Adipose tissue (tissue), 3 donors: Measurements from ENCODE around the gene BDKRB2. TPM values are rescaled to one million over a fixed set of nuclear protein-coding genes. Genes with fewer than 3 reads are reported as not detected.

Experiments used
- H3K27ac ChIP-seq: one replicate; pipeline ENCODE4 v1.5.1; 2013; ENCODE audit warnings: low read depth, low read length
- WGBS, 3 donors: extraction: QIAGEN DNeasy Blood & Tissue Kit; methylation state at CpG; one replicate each; pipeline ENCODE4 v1.1.7; 2013; 5-methylcytosine and 5-hydroxymethylcytosine counted together
- polyA plus RNA-seq, 3 donors: library from polyadenylated mRNA; stranded (reverse); fragments of 200-250 nt; gene quantifications; one replicate each; pipeline ENCODE4 v1.2.3, GENCODE V29; 2013
- donor health status: healthy with polysubstance abuse.
- donor health status: Bipolar disorder and iron deficiency.
- donor health status: healthy.

BDKRB2 gene
- polyA plus RNA-seq, 3 donors, result 4.2 to 22.6 (median 9.4) TPM

GRCh38 chr14:96194657-96195431, 9.8 kb upstream of the BDKRB2 start:
- no peak overlapping the region for H3K27ac ChIP-seq

GRCh38 chr14:96195441-96196081, 9.1 kb upstream of the BDKRB2 start:
- H3K27ac ChIP-seq, result no peak overlapping the region
- 72 to 91% (median 81%) methylated on average over 8 of the region's 8 CpGs for WGBS, 3 donors

More at GRCh38 chr14:96194657-96195431, 9.8 kb upstream of the BDKRB2 start:
- 49 to 71% (median 63%) methylated on average over 11 of the region's 11 CpGs for WGBS, 3 donors

- no peak overlapping the region for H3K27ac ChIP-seq
- WGBS, 3 donors, result 90 to 96% (median 94%) methylated on average over 20 of the region's 20 CpGs
Observed at GRCh38 chr14:96197163-96197852, 7.3 kb upstream of the BDKRB2 start.

- WGBS, 3 donors, result 51 to 68% (median 54%) methylated on average over 11 of the region's 11 CpGs
- no peak overlapping the region for H3K27ac ChIP-seq
Observed at GRCh38 chr14:96197969-96198368, 6.7 kb upstream of the BDKRB2 start.

- H3K27ac ChIP-seq, result no peak overlapping the region
- 24 to 51% (median 26%) methylated on average over 9 of the region's 9 CpGs for WGBS, 3 donors
Observed at GRCh38 chr14:96198430-96199130, 6.1 kb upstream of the BDKRB2 start.

- 94 to 98% (median 97%) methylated on average over 8 of the region's 8 CpGs for WGBS, 3 donors
- H3K27ac ChIP-seq, result no peak overlapping the region
Observed at GRCh38 chr14:96201157-96201556, 3.5 kb upstream of the BDKRB2 start.

GRCh38 chr14:96201965-96202364, 2.7 kb upstream of the BDKRB2 start:
- 77 to 84% (median 82%) methylated on average over 10 of the region's 10 CpGs for WGBS, 3 donors
- no peak overlapping the region for H3K27ac ChIP-seq

GRCh38 chr14:96202441-96203094, 2.1 kb upstream of the BDKRB2 start:
- 91 to 93% (median 93%) methylated on average over 11 of the region's 11 CpGs for WGBS, 3 donors
- H3K27ac ChIP-seq, result no peak overlapping the region

- WGBS, 3 donors, result 85 to 96% (median 89%) methylated on average over 3 of the region's 3 CpGs
Observed at GRCh38 chr14:96203116-96203515, 1.5 kb upstream of the BDKRB2 start.

GRCh38 chr14:96203635-96204034, 1.0 kb upstream of the BDKRB2 start:
- peak overlapping the region; percentile 56 for H3K27ac ChIP-seq
- 79 to 93% (median 93%) methylated on average over 1 of the region's 1 CpG for WGBS, 3 donors

More at GRCh38 chr14:96203116-96203515, 1.5 kb upstream of the BDKRB2 start:
- no peak overlapping the region for H3K27ac ChIP-seq

GRCh38 chr14:96205059-96205977, 679 bp downstream of the BDKRB2 start:
- 26 to 35% (median 31%) methylated on average over 21 of the region's 21 CpGs for WGBS, 3 donors
- peak overlapping the region; percentile 81 for H3K27ac ChIP-seq

GRCh38 chr14:96205978-96206360, 1.3 kb downstream of the BDKRB2 start:
- WGBS, 3 donors, result 21 to 47% (median 21%) methylated on average over 6 of the region's 6 CpGs
- peak overlapping the region; percentile 34 for H3K27ac ChIP-seq

- no peak overlapping the region for H3K27ac ChIP-seq
- WGBS, 3 donors, result 36 to 69% (median 57%) methylated on average over 8 of the region's 8 CpGs
Observed at GRCh38 chr14:96206461-96206860, 1.8 kb downstream of the BDKRB2 start.

- 91 to 92% (median 91%) methylated on average over 5 of the region's 5 CpGs for WGBS, 3 donors
Observed at GRCh38 chr14:96207686-96208085, 3.0 kb downstream of the BDKRB2 start.

GRCh38 chr14:96208739-96209138, 4.1 kb downstream of the BDKRB2 start:
- 89 to 92% (median 90%) methylated on average over 12 of the region's 12 CpGs for WGBS, 3 donors
- no peak overlapping the region for H3K27ac ChIP-seq

More at GRCh38 chr14:96207686-96208085, 3.0 kb downstream of the BDKRB2 start:
- H3K27ac ChIP-seq, result no peak overlapping the region

GRCh38 chr14:96212140-96212539, 7.5 kb downstream of the BDKRB2 start:
- no peak overlapping the region for H3K27ac ChIP-seq

GRCh38 chr14:96212896-96213295, 8.3 kb downstream of the BDKRB2 start:
- 88 to 93% (median 92%) methylated on average over 4 of the region's 4 CpGs for WGBS, 3 donors
- no peak overlapping the region for H3K27ac ChIP-seq
